Psoas muscle (tissue), 8 donors: ENCODE results near the gene AURKA. TPM values are rescaled to one million over a fixed set of nuclear protein-coding genes. Genes with fewer than 3 reads are reported as not detected.
A peak's percentile ranks its signal among the peaks of the same experiment; 100 is the strongest.

ENCODE experiments used
- ATAC-seq, 4 donors: fragments of 200-7000 bp; cut with Tn5 transposase; one replicate each; pipeline ENCODE4 v1.9.1; 2020; ENCODE audit warnings: moderate library complexity in 3 of 4, mild to moderate bottlenecking in 2 of 4
- DNase-seq, 2 donors: peaks; one replicate each; pipeline ENCODE4 v3.0.0-alpha.2; 2020
- H3K27ac ChIP-seq: fragments of 200-600 bp; one replicate; pipeline ENCODE4 v1.8.0; 2022
- H3K27me3 ChIP-seq, 3 donors: fragments of 200-600 bp in 1 of 3; one replicate each; pipeline versions ENCODE4 v1.6.1 to v1.8.0; 2013 to 2022; ENCODE audit warnings: low read length in 2 of 3, mild to moderate bottlenecking in 2 of 3, moderate library complexity in 1 of 3; ENCODE audit not compliant: insufficient read depth in 3 of 3
- H3K36me3 ChIP-seq, 2 donors: fragments of 200-600 bp in 1 of 2; one replicate each; pipeline versions ENCODE4 v1.6.1 to v1.8.0; 2013 to 2022; ENCODE audit warnings: low read depth in 1 of 2, mild to moderate bottlenecking in 1 of 2, moderate library complexity in 1 of 2; ENCODE audit not compliant: insufficient read depth in 1 of 2
- H3K4me1 ChIP-seq: fragments of 200-600 bp; one replicate; pipeline ENCODE4 v1.8.0; 2022
- H3K4me3 ChIP-seq: fragments of 200-600 bp; one replicate; pipeline ENCODE4 v1.8.0; 2022; ENCODE audit warnings: mild to moderate bottlenecking
- H3K9me3 ChIP-seq: fragments of 200-600 bp; one replicate; pipeline ENCODE4 v1.8.0; 2022
- CTCF ChIP-seq: fragments of 200-600 bp; IDR thresholded peaks from one replicate; pipeline ENCODE4 v1.8.0; 2022; ENCODE audit warnings: antibody characterized with exemption
- WGBS, 3 donors: extraction: QIAGEN DNeasy Blood & Tissue Kit; methylation state at CpG; one replicate each; pipeline versions ENCODE4 v1.1.6 to v1.1.7; 2013; 5-methylcytosine and 5-hydroxymethylcytosine counted together
- intact Hi-C, 2 donors: fragments of 100-400 bp; cut with DNase I; formaldehyde crosslinking; loops; one replicate each; pipeline versions ENCODE4 v1.11.0 to v1.14.2; 2022
- long read RNA-seq, 2 donors: library from polyadenylated mRNA; unstranded; transcript quantifications; one replicate each; pipeline ENCODE4 v2.0.0, GENCODE V29; 2021
- polyA plus RNA-seq, 3 donors: library from polyadenylated mRNA; stranded (reverse); fragments of 200-250 nt; gene quantifications; one replicate each; pipeline ENCODE4 v1.2.3, GENCODE V29; 2013
- total RNA-seq, 4 donors: library from RNA; stranded (reverse); fragmentation: NEBNext Ultra II Directional in 2 of 4; extraction: Animal tissue kit (Norgen Biotek cat#: 25700) in 2 of 4; gene quantifications; one replicate each; pipeline versions ENCODE4 v1.2.1 to v1.2.4, GENCODE V29; 2021 to 2023
- donor health status: healthy with polysubstance abuse.
- donor health status: DM: no; HTN: no; CAD: no; lungs with moderate emphysema.
- donor health status: Bipolar disorder and iron deficiency.
- donor health status: healthy.
- donor health status: DM: yes; HTN: yes; CAD: no.
- donor health status: DM: no; HTN: no; CAD: no.
- donor health status: DM: no; HTN: no; CAD: no.
- donor health status: DM: yes; HTN: yes; CAD: no.

AURKA gene
- total RNA-seq, result 10 to 100 TPM in 1 of 4 donors, 1 to 10 TPM in 3; 2.9 to 13.4 (median 3.3) TPM
- 10 to 100 TPM in 2 of 3 donors, 1 to 10 TPM in 1; 7.5 to 20.3 (median 14.3) TPM for polyA plus RNA-seq
- long read RNA-seq, donor 1, partial matches to known transcripts, result 0 of 7 reads
- long read RNA-seq, donor 1, other reads (novel, unspliced or antisense), result 5 of 7 reads
- long read RNA-seq, donor 2, partial matches to known transcripts, result 2 of 6 reads
- long read RNA-seq, donor 2, other reads (novel, unspliced or antisense), result 2 of 6 reads

GRCh38 chr20:56392132-56392880 lies at the start of gene AURKA, which contains the start of gene CSTF1:
TSS of gene AURKA (minus strand) at chr20:56392215. CDS start at chr20:56388197, 4,018 bp downstream.
TSS of gene CSTF1 (plus strand) at chr20:56392645. CDS start at chr20:56395553, 2,908 bp downstream.
- intact Hi-C loops, result loop anchor here in 1 of 2 donors (2.0 to 5.0 kb wide), 2 partner anchors 35 to 76 kb away; partner anchors contain the start of genes FAM210B and RTF2
- no peaks in the 10 kb centered on the region for H3K9me3 ChIP-seq
- peaks cover 26% of the 10 kb centered on the region for H3K4me1 ChIP-seq
- peak within 1 kb of the TSS; percentile 90 for H3K4me3 ChIP-seq
- peak within 1 kb of the TSS; percentile 90 for H3K27ac ChIP-seq
- H3K36me3 ChIP-seq, result peaks cover 6 to 21% of the 10 kb centered on the region in 2 donors
- 0% methylated on average over 53 of the region's 53 CpGs for WGBS, 3 donors
- DNase-seq (peak; percentile 99 to 100), ATAC-seq (peak; percentile 98 to 99 (median 98))
- H3K27me3 ChIP-seq, result no peaks in the 10 kb centered on the region
- no peak for TF ChIP-seq CTCF

- H3K9me3 ChIP-seq, result no peaks in the 10 kb centered on the region
- intact Hi-C loops, result loop anchor here in 1 of 2 donors (10.0 kb wide), 1 partner anchor 1636 kb away; no protein-coding TSS in a partner anchor
- no peak overlapping the region for H3K27ac ChIP-seq
- 53 to 58% (median 57%) methylated on average over 4 of the region's 4 CpGs for whole genome bisulfite sequencing, 3 donors
- H3K27me3 ChIP-seq, result peaks cover 0 to 1% (median 0%) of the 10 kb centered on the region in 3 donors
- no peak overlapping the region for H3K4me3 ChIP-seq
- ATAC-seq (no peak), DNase-seq (no peak)
- no peak for TF ChIP-seq CTCF
- no peaks in the 10 kb centered on the region for H3K4me1 ChIP-seq
- no peaks in the 10 kb centered on the region for H3K36me3 ChIP-seq
These were observed 48.5 kb upstream of the AURKA start for GRCh38 chr20:56440346-56441007.

- 24 to 40% (median 27%) methylated on average over 5 of the region's 5 CpGs for WGBS, 3 donors
- no peak overlapping the region for H3K27ac ChIP-seq
- no peaks in the 10 kb centered on the region for H3K4me1 ChIP-seq
- no peaks in the 10 kb centered on the region for H3K36me3 ChIP-seq
- DNase-seq (peak in 1 of 2 donors; percentile 60), ATAC-seq (peak in 1 of 4 donors; percentile 67)
- peaks cover 0 to 1% (median 0%) of the 10 kb centered on the region in 3 donors for H3K27me3 ChIP-seq
- intact Hi-C loops, result loop anchor here in 1 of 2 donors (10.0 kb wide), 1 partner anchor 1635 kb away; no protein-coding TSS in a partner anchor
- H3K4me3 ChIP-seq, result no peak overlapping the region
- H3K9me3 ChIP-seq, result no peaks in the 10 kb centered on the region
- TF ChIP-seq CTCF, result no peak
These were observed 47.8 kb upstream of the AURKA start for GRCh38 chr20:56439771-56440291.

- ATAC-seq (no peak), DNase-seq (no peak)
- no peaks in the 10 kb centered on the region for H3K9me3 ChIP-seq
- no peak overlapping the region for H3K27ac ChIP-seq
- no peak overlapping the region for H3K4me3 ChIP-seq
- no peaks in the 10 kb centered on the region for H3K36me3 ChIP-seq
- no peak for TF ChIP-seq CTCF
- intact Hi-C loops, result no loop called here
- WGBS, 3 donors, result 95 to 97% (median 97%) methylated on average over 4 of the region's 4 CpGs
- no peaks in the 10 kb centered on the region for H3K4me1 ChIP-seq
- no peaks in the 10 kb centered on the region for H3K27me3 ChIP-seq
These were observed 46.3 kb upstream of the AURKA start for GRCh38 chr20:56438284-56438683.
